Vagina (tissue), 2 donors: Measurements from ENCODE around the gene LONP1. TPM values are rescaled to one million over a fixed set of nuclear protein-coding genes. Genes with fewer than 3 reads are reported as not detected.

Experiments
- DNase-seq, 2 donors: peaks; one replicate each; pipeline ENCODE4 v3.0.0-alpha.2; 2017; ENCODE audit errors: extremely low spot score in 2 of 2
- H3K27ac ChIP-seq: fragments of 200-600 bp; sonication (generic); one replicate; pipeline ENCODE4 v1.5.1; 2019
- H3K27me3 ChIP-seq: fragments of 200-600 bp; sonication (generic); one replicate; pipeline ENCODE4 v1.5.1; 2019
- H3K36me3 ChIP-seq, 2 donors: fragments of 200-600 bp; sonication (generic); one replicate each; pipeline ENCODE4 v1.5.1; 2017 to 2019
- H3K4me1 ChIP-seq: fragments of 200-600 bp; sonication (generic); one replicate; pipeline ENCODE4 v1.5.1; 2019
- H3K4me3 ChIP-seq, 2 donors: fragments of 200-600 bp; sonication (generic); 1 replicate in 1 of 2; 2 replicates in 1 of 2; pipeline ENCODE4 v1.5.1; 2016 to 2019
- H3K9me3 ChIP-seq: fragments of 200-600 bp; sonication (generic); one replicate; pipeline ENCODE4 v1.5.1; 2019
- CTCF ChIP-seq, 3 experiments: fragments of 450-650 bp in 2 of 3; fragments of 200-600 bp in 1 of 3; sonication (generic) in 1 of 3; IDR thresholded peaks; one replicate each; pipeline ENCODE4 v1.5.1; 2017 to 2019; ENCODE audit warnings: antibody characterized with exemption in 3 of 3, mild to moderate bottlenecking in 2 of 3, moderate library complexity in 2 of 3
- POLR2A ChIP-seq, 2 donors: fragments of 450-650 bp; IDR thresholded peaks; one replicate each; pipeline ENCODE4 v1.6.1; 2017; ENCODE audit warnings: antibody characterized with exemption in 2 of 2, mild to moderate bottlenecking in 2 of 2, moderate library complexity in 2 of 2
- POLR2AphosphoS5 ChIP-seq, 2 donors: sonication (generic); formaldehyde crosslinking; IDR thresholded peaks; one replicate each; pipeline ENCODE4 v1.9.0; 2017; ENCODE audit warnings: antibody characterized with exemption in 2 of 2, mild to moderate bottlenecking in 2 of 2, low read depth in 1 of 2; ENCODE audit not compliant: insufficient read depth in 1 of 2
- intact Hi-C: fragments of 100-400 bp; cut with DNase I; formaldehyde crosslinking; loops from one replicate; pipeline ENCODE4 v1.15.1; 2023
- total RNA-seq: library from RNA; depleted of rRNA; stranded (reverse); fragments of >200 nt; gene quantifications from one replicate; pipeline ENCODE4 v1.2.3, GENCODE V29; 2016

The LONP1 gene
- total RNA-seq, 1 donor from 2014 or later = 53.3 TPM

GRCh38 chr19:5676105-5676771 is 43.7 kb downstream of the LONP1 start:
- Histone ChIP-seq H3K4me1 (peaks cover 18% of the 10 kb centered on the region), H3K27me3 (no peaks in the 10 kb centered on the region), H3K9me3 (no peaks in the 10 kb centered on the region), H3K36me3 (no peaks in the 10 kb centered on the region), H3K4me3 (no peak overlapping the region), H3K27ac (no peak overlapping the region)
- no peak for TF ChIP-seq POLR2A (IDR thresholded peaks at IDR 0.05)
- no peak for TF ChIP-seq CTCF (IDR thresholded peaks at IDR 0.05)
- no peak for TF ChIP-seq POLR2AphosphoS5 (IDR thresholded peaks at IDR 0.05; ENCODE audit: insufficient read depth in 1 of 2, low read depth in 1 of 2)
- DNase-seq = no peak
- intact Hi-C loops = no loop called here

GRCh38 chr19:5674714-5675113 is 45.2 kb downstream of the LONP1 start:
- no peak overlapping the region for H3K4me3 ChIP-seq
- H3K36me3 ChIP-seq = peaks cover 0 to 5% of the 10 kb centered on the region in 2 donors
- TF ChIP-seq POLR2AphosphoS5 (IDR thresholded peaks at IDR 0.05; ENCODE audit: insufficient read depth in 1 of 2, low read depth in 1 of 2) (no peak), POLR2A (IDR thresholded peaks at IDR 0.05) (no peak), CTCF (IDR thresholded peaks at IDR 0.05) (no peak)
- no peaks in the 10 kb centered on the region for H3K27me3 ChIP-seq
- no peaks in the 10 kb centered on the region for H3K9me3 ChIP-seq
- intact Hi-C loops = no loop called here
- H3K4me1 ChIP-seq = peaks cover 10% of the 10 kb centered on the region
- H3K27ac ChIP-seq = no peak overlapping the region
- no peak for DNase-seq

GRCh38 chr19:5673752-5674151 is 46.2 kb downstream of the LONP1 start:
- Histone ChIP-seq H3K27ac (no peak overlapping the region), H3K27me3 (no peaks in the 10 kb centered on the region), H3K4me1 (peaks cover under 1% of the 10 kb centered on the region), H3K9me3 (no peaks in the 10 kb centered on the region), H3K4me3 (no peak overlapping the region), H3K36me3 (peaks cover 0 to 15% of the 10 kb centered on the region in 2 donors)
- no peak for TF ChIP-seq POLR2AphosphoS5 (IDR thresholded peaks at IDR 0.05; ENCODE audit: insufficient read depth in 1 of 2, low read depth in 1 of 2)
- TF ChIP-seq POLR2A (IDR thresholded peaks at IDR 0.05) = no peak
- no peak for TF ChIP-seq CTCF (IDR thresholded peaks at IDR 0.05)
- intact Hi-C loops = no loop called here
- DNase-seq = no peak

- Histone ChIP-seq H3K9me3 (no peaks in the 10 kb centered on the region), H3K4me1 (no peaks in the 10 kb centered on the region), H3K36me3 (peaks cover 0 to 23% of the 10 kb centered on the region in 2 donors), H3K4me3 (no peak overlapping the region), H3K27ac (no peak overlapping the region), H3K27me3 (no peaks in the 10 kb centered on the region)
- intact Hi-C loops = no loop called here
- DNase-seq = no peak
- TF ChIP-seq POLR2A (IDR thresholded peaks at IDR 0.05) (no peak), CTCF (IDR thresholded peaks at IDR 0.05) (no peak), POLR2AphosphoS5 (IDR thresholded peaks at IDR 0.05; ENCODE audit: insufficient read depth in 1 of 2, low read depth in 1 of 2) (no peak)
Observed at GRCh38 chr19:5672708-5673459, 47.1 kb downstream of the LONP1 start.

- intact Hi-C loops = no loop called here
- Histone ChIP-seq H3K4me3 (no peak overlapping the region), H3K27ac (no peak overlapping the region), H3K36me3 (peaks cover 0 to 36% of the 10 kb centered on the region in 2 donors), H3K27me3 (no peaks in the 10 kb centered on the region), H3K9me3 (no peaks in the 10 kb centered on the region), H3K4me1 (no peaks in the 10 kb centered on the region)
- TF ChIP-seq POLR2A (IDR thresholded peaks at IDR 0.05) (no peak), POLR2AphosphoS5 (IDR thresholded peaks at IDR 0.05; ENCODE audit: insufficient read depth in 1 of 2, low read depth in 1 of 2) (no peak), CTCF (IDR thresholded peaks at IDR 0.05) (no peak)
- no peak for DNase-seq
Observed at GRCh38 chr19:5671600-5671999, 48.3 kb downstream of the LONP1 start.
